Right ventricle myocardium inferior (tissue), 1 donor: Measurements from ENCODE around the gene SS18L1. TPM values are rescaled to one million over a fixed set of nuclear protein-coding genes. Genes with fewer than 3 reads are reported as not detected.

Experiments
- ATAC-seq: fragments of 200-7000 bp; cut with Tn5 transposase; one replicate; pipeline ENCODE4 v1.9.1; 2020; ENCODE audit warnings: mild to moderate bottlenecking, moderate library complexity
- DNase-seq: peaks from one replicate; pipeline ENCODE4 v3.0.0; 2021; ENCODE audit errors: missing footprints
- intact Hi-C: fragments of 100-400 bp; cut with DNase I; formaldehyde crosslinking; loops from one replicate; pipeline ENCODE4 v1.11.0; 2022
- total RNA-seq: library from RNA; stranded (reverse); fragmentation: NEBNext Ultra II Directional; extraction: Animal tissue kit (Norgen Biotek cat#: 25700); gene quantifications from one replicate; pipeline ENCODE4 v1.2.1, GENCODE V29; 2021
- donor health status: DM: no; HTN: yes; CAD: no; lungs with severe emphysema.

Gene SS18L1
- total RNA-seq, 1 donor from 2014 or later = 7.8 TPM

DNA sequence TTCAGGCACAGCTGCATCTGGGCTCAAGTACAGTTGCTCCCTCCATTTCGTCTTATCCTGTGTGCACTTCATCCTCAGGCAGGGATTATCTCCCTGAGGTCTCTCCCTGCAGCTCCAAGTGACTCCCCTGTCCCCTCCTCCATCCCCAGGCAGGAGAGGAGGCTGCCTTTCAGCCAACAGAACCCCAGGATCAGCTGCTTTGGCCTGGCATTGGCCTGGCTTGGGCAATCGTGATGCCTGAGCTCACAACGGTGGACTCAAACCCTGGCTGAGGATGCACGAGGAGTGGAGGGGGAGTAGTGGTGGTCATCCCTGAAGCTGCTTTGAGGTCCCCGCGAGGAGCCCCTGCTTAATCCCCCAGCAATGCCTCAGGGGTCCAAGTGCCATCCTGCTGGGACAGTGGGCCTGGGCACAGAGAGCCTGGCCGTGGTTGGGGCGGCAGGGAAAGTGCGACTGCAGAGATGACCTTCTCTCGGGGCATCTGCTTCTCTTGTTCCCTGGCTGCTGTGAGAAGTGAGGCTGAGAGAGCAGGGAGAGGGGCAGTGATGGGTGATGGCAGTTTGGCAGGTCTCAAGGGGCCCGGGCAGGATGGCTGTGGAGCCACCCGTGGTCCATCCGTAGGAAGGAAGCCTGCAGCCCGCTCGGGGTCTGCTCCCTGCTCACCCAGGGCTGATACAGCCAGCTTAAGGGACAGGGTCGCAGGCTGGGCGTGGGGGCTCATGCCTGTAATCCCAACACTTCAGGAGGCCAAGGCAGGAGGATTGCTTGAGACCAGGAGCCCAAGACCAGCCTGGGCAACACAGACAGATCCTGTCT, 82.5 kb downstream of the SS18L1 start:
- no peak for DNase-seq
- intact Hi-C loops = no loop called here
- no peak for ATAC-seq

DNA sequence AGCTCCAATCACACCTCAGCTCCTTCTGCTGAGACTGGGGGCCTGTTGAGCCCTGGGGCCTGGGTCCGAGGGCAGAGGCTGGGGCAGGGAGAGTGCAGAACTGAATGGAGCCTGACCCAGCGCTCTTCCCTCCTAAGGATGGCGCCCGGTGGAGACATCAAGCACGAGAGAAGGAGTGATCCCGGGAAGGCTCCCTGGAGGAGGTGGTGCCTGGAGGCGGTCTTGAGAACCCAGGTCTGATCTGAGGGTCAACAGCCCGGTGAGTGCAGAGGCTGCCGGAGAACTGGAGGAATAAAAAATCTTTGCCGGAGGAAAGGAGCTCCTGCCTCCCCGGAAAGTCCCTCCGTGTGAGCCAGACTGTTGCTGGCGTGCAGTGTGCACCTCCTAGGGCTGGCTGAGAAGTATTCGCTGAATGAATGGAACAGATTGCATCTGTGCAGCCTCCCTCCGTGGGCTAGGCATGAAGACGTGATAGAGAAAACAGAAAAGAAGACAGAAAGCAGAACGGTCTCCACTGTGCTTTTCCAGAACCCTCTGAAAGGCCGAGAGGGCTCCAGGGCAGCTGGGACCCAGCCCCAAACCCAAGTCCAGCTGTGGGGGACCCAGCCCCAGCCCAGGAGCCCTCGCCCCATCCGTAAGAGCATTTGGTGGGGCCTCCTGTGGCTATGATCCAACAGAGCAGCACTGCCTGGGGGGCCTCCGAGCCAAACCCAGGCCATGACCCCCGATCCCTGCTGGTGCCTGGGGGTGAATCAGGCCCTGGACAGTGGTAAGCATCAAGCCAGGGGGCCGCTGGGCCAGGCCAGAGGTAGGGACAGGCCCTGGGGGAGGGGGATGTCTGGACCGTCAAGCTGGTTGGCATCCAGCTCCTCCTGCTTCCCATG, 83.4 kb downstream of the SS18L1 start:
- no peak for DNase-seq
- ATAC-seq = no peak
- intact Hi-C loops = no loop called here

DNA sequence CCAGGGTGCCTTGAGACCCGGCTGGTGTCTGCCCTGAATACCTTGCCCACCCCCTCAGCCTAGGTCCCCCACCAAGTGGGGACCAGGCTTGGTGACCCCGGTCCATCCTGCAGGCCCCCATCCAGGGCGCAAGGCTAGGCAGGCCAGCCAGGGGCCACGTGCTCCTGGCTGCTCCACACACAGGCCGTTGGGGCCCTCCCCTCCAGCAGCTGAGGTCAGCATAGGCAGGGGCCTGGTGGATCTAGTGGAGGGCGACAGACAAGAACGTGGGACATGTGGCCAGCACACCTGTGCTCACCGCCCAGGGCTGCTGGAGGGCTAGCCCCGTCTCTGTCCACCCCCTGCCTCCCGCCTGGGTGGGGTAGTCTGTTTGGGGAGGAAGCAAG, 84.0 kb downstream of the SS18L1 start:
- no peak for ATAC-seq
- intact Hi-C loops = no loop called here
- DNase-seq = no peak

DNA sequence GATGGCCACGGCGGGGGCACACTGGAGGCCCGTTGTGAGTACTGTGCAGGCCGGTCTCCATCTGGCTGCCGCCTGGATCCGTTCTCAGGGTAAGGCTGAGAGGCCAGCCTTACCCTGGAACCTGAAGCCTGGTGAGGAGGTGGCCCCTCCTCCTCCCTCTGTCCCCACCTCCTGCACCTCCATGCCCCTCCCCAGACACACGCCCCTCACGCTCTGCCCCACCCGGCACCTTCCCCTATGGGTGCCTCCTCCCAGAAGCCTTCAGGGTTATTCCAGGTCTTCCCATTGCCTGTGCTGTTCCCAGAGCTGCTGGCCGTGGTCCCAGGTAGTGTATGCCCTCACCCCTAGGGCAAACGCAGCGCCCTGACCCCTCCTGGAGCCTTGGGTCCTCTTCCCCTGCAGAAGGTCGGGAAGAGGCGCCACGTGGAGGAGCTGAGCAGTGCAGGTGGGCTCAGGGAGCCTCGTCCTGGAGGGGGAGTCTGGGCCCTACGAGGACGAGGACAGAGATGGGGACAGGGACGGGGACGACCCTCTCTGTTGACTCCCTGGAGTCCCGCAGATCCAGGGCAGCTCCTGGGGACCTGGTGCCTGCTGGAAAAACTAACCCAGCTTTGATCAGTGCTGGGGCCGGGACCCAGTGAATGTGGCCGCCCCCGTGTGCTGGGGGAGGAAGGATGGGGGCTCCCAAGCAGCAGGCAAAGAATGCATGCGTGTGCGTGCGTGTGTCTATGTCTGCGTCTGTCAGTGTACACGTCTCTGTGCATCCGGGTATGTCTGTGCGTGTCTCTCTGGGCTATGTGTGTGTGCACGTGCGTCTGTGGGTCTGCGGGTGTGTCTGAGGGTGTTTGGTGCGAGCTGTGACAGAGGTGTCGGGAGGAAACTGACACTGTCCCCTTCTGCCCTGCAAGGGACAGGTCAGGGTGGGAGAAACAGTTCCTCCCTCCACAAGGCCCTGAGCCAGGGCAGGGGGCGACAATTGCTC, 84.7 kb downstream of the SS18L1 start:
- peak; percentile 21 for ATAC-seq
- no peak for DNase-seq
- intact Hi-C loops = no loop called here

DNA sequence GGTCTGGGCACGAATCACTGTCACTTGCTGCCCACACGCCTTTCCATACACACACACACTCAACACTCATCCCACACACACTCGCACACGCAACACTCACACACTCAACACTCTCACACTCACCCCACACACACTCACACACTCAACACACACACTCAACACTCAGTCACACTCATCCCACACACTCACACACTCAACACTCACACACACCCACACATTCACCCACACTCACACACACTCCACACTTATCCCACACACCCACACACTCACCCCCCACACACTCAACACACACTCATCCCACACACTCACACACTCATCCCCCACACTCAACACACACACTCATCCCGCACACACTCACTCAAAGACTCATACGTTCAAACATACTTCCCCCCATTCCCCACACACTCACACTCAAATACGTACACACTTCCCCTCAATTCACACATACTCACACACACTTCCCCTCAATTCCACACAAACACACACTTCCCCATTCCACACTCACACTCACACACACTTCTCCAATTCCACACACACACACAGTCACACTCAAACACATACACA, 85.5 kb downstream of the SS18L1 start:
- intact Hi-C loops = no loop called here
- no peak for ATAC-seq
- DNase-seq = no peak

DNA sequence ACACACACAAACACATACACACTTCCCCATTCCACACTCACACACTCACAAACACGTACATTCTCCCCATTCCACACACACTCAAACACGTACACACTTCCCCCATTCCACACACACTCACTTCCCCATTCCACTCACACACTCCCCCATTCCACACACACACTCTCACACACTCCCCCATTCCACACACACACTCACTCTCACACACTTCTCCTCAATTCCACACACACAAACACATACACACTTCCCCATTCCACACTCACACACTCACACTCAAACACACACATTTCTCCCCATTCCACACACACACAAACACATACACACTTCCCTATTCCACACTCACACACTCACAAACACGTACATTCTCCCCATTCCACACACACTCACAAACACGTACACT, 86.1 kb downstream of the SS18L1 start:
- no peak for ATAC-seq
- DNase-seq = no peak
- intact Hi-C loops = no loop called here

DNA sequence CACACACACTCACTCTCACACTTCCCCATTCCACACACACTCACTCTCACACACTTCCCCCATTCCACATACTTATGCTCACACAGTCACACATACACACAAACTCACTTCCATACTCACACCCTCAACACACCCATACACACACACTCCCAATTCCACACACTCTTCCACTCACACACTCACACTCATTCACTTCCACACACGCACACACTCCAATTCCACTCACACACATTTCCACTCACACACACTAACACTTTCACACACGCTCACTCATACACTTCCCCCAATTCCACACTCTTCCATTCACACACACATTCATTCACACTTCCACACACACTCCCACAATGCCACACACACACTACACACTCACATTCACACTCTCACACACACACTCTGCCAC, 86.7 kb downstream of the SS18L1 start:
- ATAC-seq (no peak), DNase-seq (no peak)
- intact Hi-C loops = no loop called here

DNA sequence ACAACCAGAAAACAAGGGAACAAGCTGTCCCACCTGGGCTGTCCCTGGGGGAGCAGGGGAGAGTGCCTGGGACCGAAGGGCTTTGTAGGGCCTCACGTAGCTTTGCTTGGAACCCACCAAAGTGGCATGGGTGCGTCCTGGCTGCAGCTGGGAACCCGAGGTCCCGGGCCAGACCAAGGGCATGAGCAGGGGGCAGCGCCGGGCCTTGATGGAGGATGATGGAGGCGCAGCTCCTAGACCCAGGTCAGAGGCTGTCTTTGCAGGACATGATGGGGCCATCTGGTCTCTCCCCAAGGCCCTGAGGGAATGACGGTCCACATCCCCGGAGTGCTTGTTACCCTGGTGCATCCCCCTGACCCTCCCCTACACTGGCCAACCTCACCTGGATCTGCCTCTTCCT, 87.1 kb downstream of the SS18L1 start:
- intact Hi-C loops = no loop called here
- ATAC-seq (no peak), DNase-seq (no peak)

DNA sequence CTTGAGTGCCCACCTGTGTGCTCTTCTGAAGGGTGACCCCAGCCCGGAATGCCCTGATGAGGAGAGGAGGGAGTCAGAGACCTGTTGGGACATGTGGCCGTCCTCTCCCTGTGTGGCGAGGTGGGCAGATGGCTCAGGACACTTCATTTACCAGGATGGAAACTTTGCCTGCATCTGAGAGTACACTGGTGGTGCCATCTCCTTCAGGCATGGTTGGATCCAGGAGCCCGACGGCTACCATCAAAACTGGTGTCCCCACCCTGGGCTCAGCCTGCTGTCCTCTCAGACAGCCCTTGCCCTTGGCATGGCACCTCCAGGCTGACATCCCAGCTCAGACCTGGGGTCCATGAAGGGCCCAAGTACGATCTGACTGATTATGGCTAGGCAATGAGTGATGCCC, 87.7 kb downstream of the SS18L1 start:
- ATAC-seq = no peak
- intact Hi-C loops = no loop called here
- no peak for DNase-seq

Other genes starting within 250 kb of the SS18L1 start
- 10.7 TPM for gene TAF4, start 77.9 kb upstream of the SS18L1 start, total RNA-seq
- gene LSM14B, start 21.3 kb upstream of the SS18L1 start, total RNA-seq = 55.2 TPM
- 230 TPM for gene PSMA7, start 375 bp upstream of the SS18L1 start, total RNA-seq
- gene MTG2, start 39.3 kb downstream of the SS18L1 start, total RNA-seq = 21.6 TPM
- gene HRH3, start 76.5 kb downstream of the SS18L1 start, total RNA-seq = not detected
- 59.5 TPM for gene OSBPL2, start 94.8 kb downstream of the SS18L1 start, total RNA-seq
- gene ADRM1, start 159.2 kb downstream of the SS18L1 start, total RNA-seq = 73.9 TPM
- 89.3 TPM for gene LAMA5, start 223.5 kb downstream of the SS18L1 start, total RNA-seq
- gene RPS21, start 243.3 kb downstream of the SS18L1 start, total RNA-seq = 782 TPM